SK-N-SH treated with all-trans-retinoic acid at 6 μM for 48 hours (cell line): ENCODE results near the gene PLEKHH3.
"Not testable (repeated sequence)": the region's sequence is repeated elsewhere in the genome, so short reads cannot be mapped to it uniquely, and the experiment has no call there.

Source experiments
- ATAC-seq: fragments of 200-7000 bp; cut with Tn5 transposase; 3 replicates; pipeline ENCODE4 v1.9.1; 2020; ENCODE audit warnings: mild to moderate bottlenecking, moderate library complexity
- ARNTL ChIP-seq: fragments of 450-650 bp; formaldehyde crosslinking; IDR thresholded peaks from 2 replicates; pipeline ENCODE4 v1.5.0; 2020; ENCODE audit warnings: low read depth, mild to moderate bottlenecking, moderate library complexity, borderline replicate concordance
- BACH2 ChIP-seq: fragments of 250-450 bp; sonication (Bioruptor Pico); IDR thresholded peaks from 2 replicates; pipeline ENCODE4 v1.9.0; 2021; ENCODE audit warnings: mild to moderate bottlenecking, borderline replicate concordance
- CSDC2 ChIP-seq: fragments of 250-450 bp; sonication (Bioruptor Pico); IDR thresholded peaks from 2 replicates; pipeline ENCODE4 v1.5.0; 2020; ENCODE audit warnings: mild to moderate bottlenecking, moderate library complexity
- CSRNP3 ChIP-seq: fragments of 250-450 bp; sonication (Bioruptor Pico); IDR thresholded peaks from 2 replicates; pipeline ENCODE4 v1.5.1; 2021; ENCODE audit warnings: mild to moderate bottlenecking, moderate library complexity
- ESRRG ChIP-seq: fragments of 250-450 bp; sonication (Bioruptor Pico); IDR thresholded peaks from 2 replicates; pipeline ENCODE4 v1.6.1; 2021; ENCODE audit warnings: mild to moderate bottlenecking
- GLIS3 ChIP-seq: fragments of 250-450 bp; sonication (Bioruptor Pico); IDR thresholded peaks from 2 replicates; pipeline ENCODE4 v1.5.0; 2020; ENCODE audit warnings: mild to moderate bottlenecking, moderate library complexity
- OSR1 ChIP-seq: fragments of 250-450 bp; sonication (Bioruptor Pico); IDR thresholded peaks from 2 replicates; pipeline ENCODE4 v1.8.0; 2022; ENCODE audit warnings: moderate library complexity, mild to moderate bottlenecking, inconsistent platforms
- POU6F1 ChIP-seq: fragments of 250-450 bp; sonication (Bioruptor Pico); IDR thresholded peaks from 2 replicates; pipeline ENCODE4 v1.8.0; 2021; ENCODE audit warnings: low read depth, mild to moderate bottlenecking, moderate library complexity, borderline replicate concordance
- RARB ChIP-seq: fragments of 250-450 bp; sonication (Bioruptor Pico); IDR thresholded peaks from 2 replicates; pipeline ENCODE4 v1.8.0; 2021; ENCODE audit warnings: mild to moderate bottlenecking, moderate library complexity
- TOX ChIP-seq: fragments of 250-450 bp; sonication (Bioruptor Pico); IDR thresholded peaks from 2 replicates; pipeline ENCODE4 v1.8.0; 2021; ENCODE audit warnings: mild to moderate bottlenecking, moderate library complexity, borderline replicate concordance
- TSHZ2 ChIP-seq: fragments of 250-450 bp; sonication (Bioruptor Pico); IDR thresholded peaks from 2 replicates; pipeline ENCODE4 v1.5.0; 2020; ENCODE audit warnings: mild to moderate bottlenecking, moderate library complexity
- ZC3H10 ChIP-seq: fragments of 250-450 bp; sonication (Bioruptor Pico); IDR thresholded peaks from 2 replicates; pipeline ENCODE4 v1.5.1; 2021; ENCODE audit warnings: mild to moderate bottlenecking, moderate library complexity
- ZFP3 ChIP-seq: fragments of 250-450 bp; sonication (Bioruptor Pico); IDR thresholded peaks from 2 replicates; pipeline ENCODE4 v1.5.0; 2020; ENCODE audit warnings: mild to moderate bottlenecking, moderate library complexity
- ZFP30 ChIP-seq: fragments of 450-650 bp; formaldehyde crosslinking; IDR thresholded peaks from 2 replicates; pipeline ENCODE4 v1.5.0; 2022; ENCODE audit warnings: mild to moderate bottlenecking, moderate library complexity
- ZNF565 ChIP-seq: fragments of 450-650 bp; formaldehyde crosslinking; conservative IDR thresholded peaks from 2 replicates; pipeline ENCODE4 v1.5.0; 2020; ENCODE audit warnings: low read depth, mild to moderate bottlenecking, moderate library complexity
- ZNF70 ChIP-seq: fragments of 450-650 bp; formaldehyde crosslinking; IDR thresholded peaks from 2 replicates; pipeline ENCODE4 v1.5.0; 2020; ENCODE audit warnings: mild to moderate bottlenecking, moderate library complexity
- ZNF8 ChIP-seq: fragments of 450-650 bp; formaldehyde crosslinking; IDR thresholded peaks from 2 replicates; pipeline ENCODE4 v1.5.0; 2020; ENCODE audit warnings: mild to moderate bottlenecking, moderate library complexity
- TF ChIP-seq, protein P1 (sequence below): fragments of 250-450 bp; sonication (Bioruptor Pico); IDR thresholded peaks from 2 replicates; pipeline ENCODE4 v1.5.1; 2020; ENCODE audit warnings: low read depth, mild to moderate bottlenecking, moderate library complexity
- TF ChIP-seq, protein P2 (sequence below): fragments of 250-450 bp; sonication (Bioruptor Pico); IDR thresholded peaks from 2 replicates; pipeline ENCODE4 v1.8.0; 2020; ENCODE audit warnings: mild to moderate bottlenecking, moderate library complexity, borderline replicate concordance

The PLEKHH3 gene

DNA sequence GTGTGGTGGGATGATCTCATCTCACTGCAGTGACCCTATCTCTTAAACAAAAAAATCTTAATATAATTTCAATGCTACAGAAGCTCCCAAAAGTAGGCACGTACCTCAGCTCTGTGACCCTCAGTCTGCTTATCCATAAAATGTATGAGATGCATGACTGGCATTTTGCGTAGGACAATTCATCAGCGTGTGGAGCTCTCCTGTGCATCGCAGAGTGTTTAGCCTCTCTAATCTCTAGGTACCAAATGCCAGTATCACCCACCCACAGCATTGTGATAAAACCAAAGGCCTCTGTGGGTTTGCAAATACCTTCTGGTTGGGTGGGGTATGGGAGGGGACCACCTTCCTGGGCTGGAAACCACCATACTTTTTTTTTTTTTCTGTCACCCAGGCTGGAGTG lies 36.7 kb downstream of the PLEKHH3 start (continued):
- no peak for TF ChIP-seq CSRNP3 (CRISPR knock-in tag)

DNA sequence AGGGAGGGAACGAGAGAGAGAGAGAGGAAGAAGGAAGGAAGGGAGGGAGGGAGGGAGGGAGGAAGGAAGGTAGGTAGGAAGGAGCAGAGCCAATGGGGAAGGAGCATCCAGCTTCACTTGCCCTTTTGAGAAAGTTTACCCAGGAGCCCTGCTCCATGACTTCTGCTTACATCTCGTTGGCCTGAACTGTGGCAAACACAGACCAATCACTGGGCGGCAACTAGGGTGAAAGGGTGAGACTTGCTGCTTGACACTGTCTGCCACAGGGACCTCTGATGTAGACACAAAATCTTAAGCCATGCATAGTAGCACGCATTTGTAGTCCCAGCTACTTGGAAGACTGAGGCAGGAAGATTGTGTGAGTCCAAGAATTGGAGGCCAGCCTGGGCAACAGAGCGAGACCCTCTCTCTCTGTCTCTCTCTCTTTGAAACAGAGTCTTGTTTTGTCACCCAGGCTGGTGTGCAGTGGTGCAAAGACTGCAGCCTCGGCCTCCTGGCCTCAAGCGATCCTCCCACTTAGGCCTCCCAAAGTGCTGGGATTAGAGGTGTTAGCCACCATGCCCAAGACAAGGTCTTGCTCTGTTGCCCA lies 37.2 kb downstream of the PLEKHH3 start:
- no peak for TF ChIP-seq ZFP30 (CRISPR knock-in tag)
- no peak for ATAC-seq

DNA sequence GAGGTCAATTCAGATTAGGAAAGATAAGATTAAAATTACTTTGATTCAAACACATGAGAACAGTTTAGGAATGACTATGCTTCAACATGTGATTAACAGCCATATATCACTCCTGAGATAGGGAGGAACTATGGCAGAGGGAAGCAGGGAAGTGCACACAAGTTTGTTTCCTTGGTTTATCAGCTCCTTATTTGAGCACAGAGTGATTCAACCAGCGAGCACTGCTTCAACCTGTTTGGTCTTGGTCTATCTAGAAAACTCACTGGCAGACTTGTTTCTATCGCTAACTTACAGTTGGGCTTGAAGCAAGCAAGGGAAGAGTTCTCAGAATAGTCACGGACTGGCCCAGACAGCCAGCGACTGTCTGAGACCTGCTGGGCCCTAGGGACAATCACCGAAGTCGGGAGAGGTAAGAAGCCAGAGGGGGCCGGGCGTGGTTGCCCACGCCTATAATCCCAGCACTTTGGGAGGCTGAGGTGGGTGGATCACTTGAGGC lies 43.8 kb downstream of the PLEKHH3 start:
- TF ChIP-seq CSDC2 (CRISPR knock-in tag) (no peak), OSR1 (CRISPR knock-in tag) (no peak), ZFP3 (CRISPR knock-in tag) (no peak), RARB (CRISPR knock-in tag) (no peak), ARNTL (CRISPR knock-in tag) (no peak), CSRNP3 (CRISPR knock-in tag) (no peak)
- TF ChIP-seq, protein P1, sequence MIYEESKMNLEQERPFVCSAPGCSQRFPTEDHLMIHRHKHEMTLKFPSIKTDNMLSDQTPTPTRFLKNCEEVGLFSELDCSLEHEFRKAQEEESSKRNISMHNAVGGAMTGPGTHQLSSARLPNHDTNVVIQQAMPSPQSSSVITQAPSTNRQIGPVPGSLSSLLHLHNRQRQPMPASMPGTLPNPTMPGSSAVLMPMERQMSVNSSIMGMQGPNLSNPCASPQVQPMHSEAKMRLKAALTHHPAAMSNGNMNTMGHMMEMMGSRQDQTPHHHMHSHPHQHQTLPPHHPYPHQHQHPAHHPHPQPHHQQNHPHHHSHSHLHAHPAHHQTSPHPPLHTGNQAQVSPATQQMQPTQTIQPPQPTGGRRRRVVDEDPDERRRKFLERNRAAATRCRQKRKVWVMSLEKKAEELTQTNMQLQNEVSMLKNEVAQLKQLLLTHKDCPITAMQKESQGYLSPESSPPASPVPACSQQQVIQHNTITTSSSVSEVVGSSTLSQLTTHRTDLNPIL, result no peak
- ATAC-seq, result no peak

DNA sequence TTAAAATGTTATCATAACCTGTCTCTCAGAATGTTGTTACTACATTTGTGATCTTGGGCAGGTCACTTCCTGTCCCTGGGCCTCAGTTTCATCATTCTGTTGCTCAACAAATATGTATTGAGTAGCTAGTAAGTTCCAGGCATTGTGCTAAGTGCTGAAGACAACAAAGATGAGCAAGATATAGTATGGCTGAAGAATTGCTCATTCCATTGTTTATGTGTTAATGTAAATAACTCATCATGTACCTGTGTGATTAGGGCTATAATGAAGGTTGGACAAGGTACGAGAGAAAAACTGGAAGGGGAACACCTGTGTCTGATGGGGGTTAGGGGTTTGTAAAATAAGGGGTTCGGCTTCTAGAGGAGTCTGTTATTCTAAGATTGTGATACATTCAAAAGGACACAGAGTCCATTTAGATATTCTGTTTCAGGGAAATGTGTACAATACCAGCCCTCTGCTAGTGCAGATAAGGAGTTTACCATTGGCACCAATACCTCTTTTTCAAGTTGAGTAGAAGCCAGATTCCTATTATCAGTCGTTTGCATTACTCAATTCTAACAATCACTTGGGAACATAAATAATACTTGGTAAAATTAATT lies 47.3 kb downstream of the PLEKHH3 start:
- no peak for ATAC-seq
- TF ChIP-seq CSDC2 (CRISPR knock-in tag), result no peak
- TF ChIP-seq ESRRG (CRISPR knock-in tag), result no peak
- no peak for TF ChIP-seq BACH2
- TF ChIP-seq ARNTL (CRISPR knock-in tag), result no peak
- TF ChIP-seq ZFP3 (CRISPR knock-in tag), result no peak
- TF ChIP-seq, protein P2, sequence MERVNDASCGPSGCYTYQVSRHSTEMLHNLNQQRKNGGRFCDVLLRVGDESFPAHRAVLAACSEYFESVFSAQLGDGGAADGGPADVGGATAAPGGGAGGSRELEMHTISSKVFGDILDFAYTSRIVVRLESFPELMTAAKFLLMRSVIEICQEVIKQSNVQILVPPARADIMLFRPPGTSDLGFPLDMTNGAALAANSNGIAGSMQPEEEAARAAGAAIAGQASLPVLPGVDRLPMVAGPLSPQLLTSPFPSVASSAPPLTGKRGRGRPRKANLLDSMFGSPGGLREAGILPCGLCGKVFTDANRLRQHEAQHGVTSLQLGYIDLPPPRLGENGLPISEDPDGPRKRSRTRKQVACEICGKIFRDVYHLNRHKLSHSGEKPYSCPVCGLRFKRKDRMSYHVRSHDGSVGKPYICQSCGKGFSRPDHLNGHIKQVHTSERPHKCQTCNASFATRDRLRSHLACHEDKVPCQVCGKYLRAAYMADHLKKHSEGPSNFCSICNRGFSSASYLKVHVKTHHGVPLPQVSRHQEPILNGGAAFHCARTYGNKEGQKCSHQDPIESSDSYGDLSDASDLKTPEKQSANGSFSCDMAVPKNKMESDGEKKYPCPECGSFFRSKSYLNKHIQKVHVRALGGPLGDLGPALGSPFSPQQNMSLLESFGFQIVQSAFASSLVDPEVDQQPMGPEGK (CRISPR knock-in tag), result no peak
- TF ChIP-seq TSHZ2 (CRISPR knock-in tag), result no peak
- no peak for TF ChIP-seq POU6F1
- TF ChIP-seq ZNF565 (CRISPR knock-in tag), result no peak
- no peak for TF ChIP-seq GLIS3 (CRISPR knock-in tag)
- TF ChIP-seq ZNF70, result no peak
- no peak for TF ChIP-seq ZNF8 (CRISPR knock-in tag)
- no peak for TF ChIP-seq CSRNP3 (CRISPR knock-in tag)
- no peak for TF ChIP-seq ZFP30 (CRISPR knock-in tag)
- TF ChIP-seq TOX (CRISPR knock-in tag), result no peak
- no peak for TF ChIP-seq ZC3H10 (CRISPR knock-in tag)

DNA sequence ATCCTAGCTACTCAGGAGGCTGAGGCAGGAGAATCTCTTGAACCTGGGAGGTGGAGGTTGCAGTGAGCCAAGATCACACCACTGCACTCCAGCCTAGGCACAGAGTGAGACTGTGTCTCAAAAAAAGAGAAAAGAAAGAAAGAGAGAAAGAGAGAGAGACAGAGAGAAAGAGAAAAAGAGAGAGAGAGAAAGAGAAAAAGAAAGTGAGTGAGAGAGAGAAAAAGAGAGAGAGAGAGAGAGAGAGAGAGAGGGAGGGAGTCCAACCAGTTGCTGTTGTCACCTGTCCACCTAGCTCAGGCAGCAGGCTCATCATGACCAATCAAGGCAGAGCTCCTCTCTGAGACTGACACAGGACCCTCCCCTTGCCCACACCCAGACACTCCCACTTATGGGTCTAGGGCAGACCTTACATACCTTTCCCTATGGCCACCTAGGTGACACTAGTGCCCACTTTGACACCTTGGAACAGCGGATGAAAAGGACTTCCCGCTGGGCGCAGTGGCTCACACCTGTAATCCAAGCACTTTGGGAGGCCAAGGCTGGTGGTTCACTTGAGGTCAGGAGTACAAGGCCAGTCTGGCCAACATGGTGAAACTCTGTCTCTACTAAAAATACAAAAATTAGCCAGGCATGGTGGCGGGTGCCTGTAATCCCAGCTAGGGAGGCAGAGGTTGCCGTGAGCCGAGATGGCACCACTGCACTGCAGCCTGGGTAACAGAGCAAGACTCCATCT lies 49.6 kb downstream of the PLEKHH3 start:
- ATAC-seq, result not testable (repeated sequence)
